Adrenal gland (tissue), 5 donors: ENCODE results near the gene IQSEC1.

ENCODE experiments used
- POLR2A ChIP-seq, 2 donors: fragments of 450-650 bp; IDR thresholded peaks; one replicate each; pipeline ENCODE4 v1.6.1; 2017; ENCODE audit warnings: antibody characterized with exemption in 2 of 2, mild to moderate bottlenecking in 2 of 2, moderate library complexity in 1 of 2
- TF ChIP-seq, protein P1 (sequence below), 6 experiments: fragments of 450-650 bp in 4 of 6; fragments of 200-600 bp in 2 of 6; sonication (generic) in 1 of 6; IDR thresholded peaks; 1 replicate in 5 of 6; 2 replicates in 1 of 6; pipeline versions ENCODE4 v1.5.1 to v1.8.0; 2016 to 2021; ENCODE audit warnings: antibody characterized with exemption in 6 of 6, mild to moderate bottlenecking in 2 of 6, moderate library complexity in 1 of 6
- donor health status: DM: no; HTN: no; CAD: no.

DNA sequence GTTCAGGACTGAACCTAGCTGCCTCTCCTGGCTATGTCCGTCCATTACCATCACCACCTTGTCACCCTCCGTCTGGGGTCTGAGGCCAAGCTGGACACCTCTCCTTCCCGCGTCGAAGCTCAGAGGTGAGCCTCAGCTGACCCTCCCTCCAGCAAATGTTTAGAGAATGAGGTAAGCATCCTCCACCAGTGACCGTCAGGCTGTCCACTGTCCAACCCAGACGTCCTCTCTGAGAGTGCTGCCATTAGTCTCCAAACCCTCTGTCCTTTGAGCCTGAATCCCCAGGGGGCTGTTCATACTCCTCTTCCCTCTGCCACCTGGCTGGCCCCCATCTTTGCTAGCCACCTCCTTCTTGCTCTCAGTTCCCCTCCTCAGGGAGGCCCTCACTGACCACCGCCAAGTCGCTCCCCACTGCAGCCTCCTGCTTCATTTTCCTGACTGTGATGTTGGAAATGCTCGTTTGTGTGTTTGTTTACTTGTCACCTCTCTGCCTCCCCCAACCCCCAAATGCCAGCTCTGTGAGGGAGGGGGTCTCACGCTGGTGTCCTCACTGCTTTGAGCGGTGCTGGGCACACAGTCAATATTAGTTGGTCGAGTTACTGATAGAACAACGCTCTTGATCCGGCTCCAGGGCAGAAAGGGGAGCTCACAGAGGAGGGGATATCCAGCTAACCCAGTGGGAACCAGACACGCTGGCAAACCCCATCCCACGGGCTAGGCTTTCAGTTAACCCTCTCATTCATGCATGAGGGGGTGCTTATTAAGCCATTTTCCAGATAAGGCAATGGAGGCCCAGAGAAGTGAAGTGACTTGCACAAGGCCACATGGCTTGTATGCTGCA, 64.9 kb downstream of the IQSEC1 start:
- TF ChIP-seq, protein P1, sequence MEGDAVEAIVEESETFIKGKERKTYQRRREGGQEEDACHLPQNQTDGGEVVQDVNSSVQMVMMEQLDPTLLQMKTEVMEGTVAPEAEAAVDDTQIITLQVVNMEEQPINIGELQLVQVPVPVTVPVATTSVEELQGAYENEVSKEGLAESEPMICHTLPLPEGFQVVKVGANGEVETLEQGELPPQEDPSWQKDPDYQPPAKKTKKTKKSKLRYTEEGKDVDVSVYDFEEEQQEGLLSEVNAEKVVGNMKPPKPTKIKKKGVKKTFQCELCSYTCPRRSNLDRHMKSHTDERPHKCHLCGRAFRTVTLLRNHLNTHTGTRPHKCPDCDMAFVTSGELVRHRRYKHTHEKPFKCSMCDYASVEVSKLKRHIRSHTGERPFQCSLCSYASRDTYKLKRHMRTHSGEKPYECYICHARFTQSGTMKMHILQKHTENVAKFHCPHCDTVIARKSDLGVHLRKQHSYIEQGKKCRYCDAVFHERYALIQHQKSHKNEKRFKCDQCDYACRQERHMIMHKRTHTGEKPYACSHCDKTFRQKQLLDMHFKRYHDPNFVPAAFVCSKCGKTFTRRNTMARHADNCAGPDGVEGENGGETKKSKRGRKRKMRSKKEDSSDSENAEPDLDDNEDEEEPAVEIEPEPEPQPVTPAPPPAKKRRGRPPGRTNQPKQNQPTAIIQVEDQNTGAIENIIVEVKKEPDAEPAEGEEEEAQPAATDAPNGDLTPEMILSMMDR (IDR thresholded peaks at IDR 0.05), result no peak
- no peak for TF ChIP-seq POLR2A (IDR thresholded peaks at IDR 0.05)
